GM19468 (cell line): ENCODE measurements around the gene OR51S1.
"Not testable (repeated sequence)": the region's sequence is repeated elsewhere in the genome, so short reads cannot be mapped to it uniquely, and the experiment has no call there.

ENCODE experiments used
- ATAC-seq: cut with Tn5 transposase; IDR thresholded peaks from one replicate; pipeline ENCODE4 v1.9.1; 2021; ENCODE audit warnings: mild to moderate bottlenecking, moderate library complexity, moderate number of reproducible peaks; ENCODE audit not compliant: unreplicated experiment; ENCODE audit errors: extremely low read depth

OR51S1 gene

GRCh38 chr11:4809246-4809645 lies 39.8 kb downstream of the OR51S1 start:
- ATAC-seq: no peak

- no peak for ATAC-seq
Observed at GRCh38 chr11:4808476-4808875, 40.5 kb downstream of the OR51S1 start.

- ATAC-seq: no peak
Observed at GRCh38 chr11:4804280-4804679, 44.7 kb downstream of the OR51S1 start, which contains the start of gene OR52R1. OR52R1 (minus strand) TSS chr11:4804380; CDS start chr11:4804380, 0 bp downstream.

DNA sequence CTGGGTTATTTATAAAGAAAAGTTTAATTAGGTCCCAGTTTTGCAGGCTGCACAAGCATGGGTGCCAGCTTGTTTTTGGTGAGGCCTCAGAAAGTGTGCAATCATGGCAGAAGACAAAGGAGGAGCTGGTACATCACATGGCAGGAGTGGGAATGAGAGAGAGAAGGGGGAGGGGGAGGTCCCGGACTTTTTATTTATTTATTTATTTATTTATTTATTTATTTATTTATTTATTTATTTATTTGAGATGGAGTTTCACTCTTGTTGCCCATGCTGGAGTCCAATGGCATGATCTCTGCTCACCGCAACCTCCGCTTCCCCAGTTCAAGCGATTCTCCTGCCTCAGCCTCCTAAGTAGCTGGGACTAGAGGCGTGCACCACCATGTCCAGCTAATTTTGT lies 47.7 kb downstream of the OR51S1 start:
- not testable (repeated sequence) for ATAC-seq

- ATAC-seq: no peak
Observed at GRCh38 chr11:4798427-4799183, 50.4 kb downstream of the OR51S1 start.
